Lung (tissue), 12 donors: ENCODE results near the gene PPFIA2. TPM values are rescaled to one million over a fixed set of nuclear protein-coding genes. Genes with fewer than 3 reads are reported as not detected.
"Not testable (repeated sequence)": the region's sequence is repeated elsewhere in the genome, so short reads cannot be mapped to it uniquely, and the experiment has no call there.

Experiments used
- ATAC-seq: fragments of 200-7000 bp; cut with Tn5 transposase; one replicate; pipeline ENCODE4 v1.9.1; 2020; ENCODE audit warnings: moderate number of reproducible peaks; ENCODE audit not compliant: insufficient read depth, low FRiP score
- DNase-seq, 3 donors: peaks; one replicate each; pipeline ENCODE4 v3.0.0-alpha.2; 2013 to 2017
- H3K27ac ChIP-seq, 2 donors: one replicate each; pipeline ENCODE4 v1.5.1; 2013; ENCODE audit warnings: mild to moderate bottlenecking in 2 of 2, moderate library complexity in 2 of 2, control low read depth in 1 of 2, inconsistent platforms in 1 of 2, low read depth in 1 of 2, low read length in 1 of 2
- H3K27me3 ChIP-seq, 3 donors: one replicate each; pipeline ENCODE4 v1.5.1; 2013; ENCODE audit warnings: low read length in 2 of 3; ENCODE audit not compliant: control insufficient read depth in 3 of 3, insufficient read depth in 3 of 3
- H3K36me3 ChIP-seq, 4 donors: one replicate each; pipeline ENCODE4 v1.5.1; 2013; ENCODE audit warnings: low read length in 4 of 4, mild to moderate bottlenecking in 1 of 4, moderate library complexity in 1 of 4; ENCODE audit not compliant: control insufficient read depth in 4 of 4, insufficient read depth in 4 of 4
- H3K4me1 ChIP-seq, 5 donors: one replicate each; pipeline ENCODE4 v1.5.1; 2013; ENCODE audit warnings: low read length in 5 of 5, mild to moderate bottlenecking in 2 of 5, moderate library complexity in 1 of 5; ENCODE audit not compliant: control insufficient read depth in 5 of 5, insufficient read depth in 5 of 5
- H3K4me3 ChIP-seq: one replicate; pipeline ENCODE4 v1.5.1; 2013; ENCODE audit warnings: mild to moderate bottlenecking, control low read depth, moderate library complexity
- H3K9ac ChIP-seq, 2 donors: one replicate each; pipeline ENCODE4 v1.5.1; 2013; ENCODE audit warnings: low read length in 2 of 2, control low read depth in 1 of 2; ENCODE audit not compliant: insufficient read depth in 1 of 2
- H3K9me3 ChIP-seq, 4 donors: one replicate each; pipeline ENCODE4 v1.5.1; 2013; ENCODE audit warnings: low read length in 3 of 4, mild to moderate bottlenecking in 1 of 4, moderate library complexity in 1 of 4; ENCODE audit not compliant: control insufficient read depth in 4 of 4, insufficient read depth in 3 of 4
- CTCF ChIP-seq: IDR thresholded peaks from 2 replicates; pipeline ENCODE4 v1.5.1; 2012; ENCODE audit warnings: mild to moderate bottlenecking; ENCODE audit errors: control extremely low read depth, extremely low read depth
- whole genome bisulfite sequencing, 2 donors: extraction: QIAGEN DNeasy Blood & Tissue Kit; methylation state at CpG; one replicate each; pipeline ENCODE4 v1.1.7; 2013; 5-methylcytosine and 5-hydroxymethylcytosine counted together
- polyA plus RNA-seq, 2 donors: library from polyadenylated mRNA; stranded (reverse); fragments of 200-250 nt; gene quantifications; one replicate each; pipeline ENCODE4 v1.2.1, GENCODE V29; 2013
- total RNA-seq, 2 donors: library from RNA; depleted of rRNA in 1 of 2; stranded (reverse); fragments of >200 nt in 1 of 2; gene quantifications; one replicate each; pipeline ENCODE4 v1.2.1, GENCODE V29; 2014 to 2021
- donor health status: control.
- donor health status: control.
- donor health status: Bipolar disorder and iron deficiency.
- donor health status: healthy.
- donor health status: DM: yes; HTN: yes; CAD: no.

PPFIA2 gene
- total and polyA plus RNA-seq, 4 donors, result 0.09 to 2.3 (median 0.89) TPM

- no peak overlapping the region for H3K27ac ChIP-seq
- H3K9me3 ChIP-seq, result no peaks in the 10 kb centered on the region
- TF ChIP-seq CTCF, result no peak
- WGBS, 2 donors, result 62 to 66% methylated on average over 4 of the region's 4 CpGs
- peaks cover 0 to 12% (median 0%) of the 10 kb centered on the region in 5 donors for H3K4me1 ChIP-seq
- peaks cover 0 to 4% (median 2%) of the 10 kb centered on the region in 4 donors for H3K36me3 ChIP-seq
- H3K9ac ChIP-seq, result no peak overlapping the region
- no peaks in the 10 kb centered on the region for H3K27me3 ChIP-seq
- DNase-seq (no peak), ATAC-seq (no peak)
- H3K4me3 ChIP-seq, result no peak overlapping the region
Measured at GRCh38 chr12:81212996-81213696, 546.0 kb downstream of the PPFIA2 start.

DNA sequence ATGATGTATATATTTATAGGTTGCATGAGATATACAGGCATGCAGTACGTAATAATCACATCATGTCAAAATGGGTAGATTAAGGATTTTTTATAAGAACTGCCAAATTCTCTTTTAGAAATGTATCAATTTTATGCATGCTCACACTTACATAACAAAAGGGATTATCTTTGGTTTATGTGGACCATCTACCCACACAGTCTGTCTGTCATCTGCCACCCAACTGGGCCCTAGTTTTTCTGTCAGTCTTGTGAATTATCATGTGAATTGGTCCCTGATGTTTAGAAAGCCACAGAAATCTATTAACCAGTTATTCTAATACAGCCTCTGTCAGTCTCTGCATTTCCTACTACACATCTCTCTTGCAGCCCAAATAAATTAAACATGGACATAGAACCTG, 547.8 kb downstream of the PPFIA2 start:
- peaks cover 0 to 4% (median 2%) of the 10 kb centered on the region in 4 donors for H3K36me3 ChIP-seq
- no peak overlapping the region for H3K27ac ChIP-seq
- WGBS, 2 donors, result 93 to 94% methylated on average over 1 of the region's 1 CpG
- H3K4me3 ChIP-seq, result no peak overlapping the region
- H3K4me1 ChIP-seq, result peaks cover 0 to 14% (median 0%) of the 10 kb centered on the region in 5 donors
- no peak for TF ChIP-seq CTCF
- H3K9ac ChIP-seq, result no peak overlapping the region
- DNase-seq, result no peak
- H3K27me3 ChIP-seq, result no peaks in the 10 kb centered on the region
- no peaks in the 10 kb centered on the region for H3K9me3 ChIP-seq
- ATAC-seq, result no peak

DNA sequence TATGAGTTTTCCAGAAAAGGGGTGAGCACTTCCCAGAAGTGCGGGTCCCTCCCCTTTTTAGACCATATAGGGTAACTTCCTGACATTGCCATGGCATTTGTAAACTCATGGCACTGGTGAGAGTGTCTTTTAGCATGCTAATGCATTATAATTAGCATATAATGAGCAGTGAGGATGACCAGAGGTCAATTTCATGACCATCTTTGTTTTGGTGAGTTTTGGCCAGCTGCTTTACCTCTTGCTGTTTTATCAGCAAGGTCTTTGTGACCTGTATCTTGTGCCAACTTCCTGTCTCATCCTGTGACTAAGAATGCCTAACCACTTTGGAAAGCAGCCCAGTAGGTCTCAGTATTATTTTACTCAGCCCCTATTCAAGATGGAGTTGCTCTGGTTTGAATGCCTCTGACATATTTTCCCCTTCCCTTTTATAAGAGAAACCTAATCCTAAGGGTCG, 549.4 kb downstream of the PPFIA2 start:
- peaks cover 0 to 16% (median 0%) of the 10 kb centered on the region in 5 donors for H3K4me1 ChIP-seq
- H3K9me3 ChIP-seq, ATAC-seq, H3K4me3 ChIP-seq, H3K9ac ChIP-seq, H3K27me3 ChIP-seq, H3K36me3 ChIP-seq: not testable (repeated sequence)
- WGBS, 2 donors, result 79 to 82% methylated on average over 2 of the region's 2 CpGs
- peak overlapping the region in 1 of 2 donors; percentile 85 for H3K27ac ChIP-seq
- peak in 1 of 3 donors; percentile 17 for DNase-seq

DNA sequence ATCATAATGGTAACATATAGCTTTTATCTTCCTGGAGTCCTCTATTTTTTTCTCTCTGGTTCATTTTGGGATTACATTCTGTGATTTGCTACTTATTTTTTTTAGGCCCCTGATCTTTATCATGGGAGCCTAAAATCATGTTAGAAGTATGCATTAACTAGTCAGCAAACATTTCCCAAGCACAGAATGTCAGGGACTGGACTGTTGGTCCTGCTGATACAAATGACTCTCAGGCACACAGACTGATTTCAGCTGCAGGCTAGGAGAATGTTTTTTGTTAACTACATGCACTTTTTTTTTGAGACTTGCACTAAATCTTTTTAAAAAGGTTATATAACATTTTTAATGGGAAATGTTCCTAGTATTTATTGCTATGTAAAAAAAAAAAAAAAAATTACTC, 550.1 kb downstream of the PPFIA2 start:
- ATAC-seq, result no peak
- H3K4me1 ChIP-seq, result peaks cover 0 to 16% (median 3%) of the 10 kb centered on the region in 5 donors
- no peaks in the 10 kb centered on the region for H3K9me3 ChIP-seq
- H3K36me3 ChIP-seq, result peaks cover 0 to 2% (median 1%) of the 10 kb centered on the region in 4 donors
- H3K4me3 ChIP-seq, result no peak overlapping the region
- no peak overlapping the region for H3K9ac ChIP-seq
- H3K27ac ChIP-seq, result peak overlapping the region in 1 of 2 donors; percentile 85
- no peaks in the 10 kb centered on the region for H3K27me3 ChIP-seq
- no peak for DNase-seq
- TF ChIP-seq CTCF, result no peak
